Hepatocyte (in vitro differentiated cells): ENCODE measurements around the gene MTA3. TPM values are rescaled to one million over a fixed set of nuclear protein-coding genes. Genes with fewer than 3 reads are reported as not detected.
A peak's percentile ranks its signal among the peaks of the same experiment; 100 is the strongest.

Source experiments
- DNase-seq: peaks from one replicate; pipeline ENCODE4 v3.0.0-alpha.2; 2016; ENCODE audit warnings: low spot score
- H2AFZ ChIP-seq: fragments of 200-600 bp; sonication (generic); 2 replicates; pipeline ENCODE4 v1.6.0; 2016; ENCODE audit warnings: antibody characterized with exemption, mild to moderate bottlenecking
- H3K27ac ChIP-seq: fragments of 200-600 bp; sonication (generic); 2 replicates; pipeline ENCODE4 v1.5.1; 2016; ENCODE audit warnings: mild to moderate bottlenecking
- H3K27me3 ChIP-seq: fragments of 200-600 bp; sonication (generic); 2 replicates; pipeline ENCODE4 v1.6.1; 2016
- H3K36me3 ChIP-seq: fragments of 200-600 bp; sonication (generic); replicated peaks from 2 replicates; pipeline ENCODE4 v1.5.1; 2016; ENCODE audit warnings: low read depth; ENCODE audit not compliant: insufficient read depth
- H3K4me1 ChIP-seq: fragments of 200-600 bp; sonication (generic); 2 replicates; pipeline ENCODE4 v1.5.1; 2016; ENCODE audit warnings: mild to moderate bottlenecking, moderate library complexity; ENCODE audit not compliant: insufficient read depth
- H3K4me2 ChIP-seq: fragments of 200-600 bp; sonication (generic); 2 replicates; pipeline ENCODE4 v1.6.0; 2016
- H3K4me3 ChIP-seq: fragments of 200-600 bp; sonication (generic); 2 replicates; pipeline ENCODE4 v1.5.1; 2016; ENCODE audit warnings: mild to moderate bottlenecking
- H3K79me2 ChIP-seq: fragments of 200-600 bp; sonication (generic); 2 replicates; pipeline ENCODE4 v1.6.0; 2017; ENCODE audit warnings: mild to moderate bottlenecking
- H3K9me2 ChIP-seq: fragments of 200-600 bp; sonication (generic); replicated peaks from 2 replicates; pipeline ENCODE4 v1.6.0; 2017; ENCODE audit warnings: mild to moderate bottlenecking; ENCODE audit not compliant: insufficient read depth
- H3K9me3 ChIP-seq: fragments of 200-600 bp; sonication (generic); 2 replicates; pipeline ENCODE4 v1.5.1; 2016; ENCODE audit warnings: low read depth, mild to moderate bottlenecking
- H4K20me1 ChIP-seq: fragments of 200-600 bp; sonication (generic); 2 replicates; pipeline ENCODE4 v1.6.0; 2016; ENCODE audit warnings: mild to moderate bottlenecking; ENCODE audit not compliant: insufficient read depth, poor library complexity, severe bottlenecking
- EZH2 ChIP-seq: fragments of 200-600 bp; sonication (generic); IDR thresholded peaks from 2 replicates; pipeline ENCODE4 v1.6.1; 2016; ENCODE audit warnings: antibody characterized with exemption, mild to moderate bottlenecking, borderline replicate concordance
- EZH2phosphoT487 ChIP-seq: fragments of 200-600 bp; sonication (generic); IDR thresholded peaks from one replicate; pipeline ENCODE4 v1.6.1; 2018; ENCODE audit warnings: antibody characterized with exemption, mild to moderate bottlenecking, low read depth, moderate library complexity; ENCODE audit not compliant: unreplicated experiment, severe bottlenecking
- WGBS: methylation state at CpG from one replicate; pipeline ENCODE4 v1.1.6; 2016; ENCODE audit warnings: low lambda C conversion rate; ENCODE audit errors: missing lambda C conversion rate; 5-methylcytosine and 5-hydroxymethylcytosine counted together
- polyA plus RNA-seq: library from polyadenylated mRNA; unstranded; fragments of >200 nt; fragmentation: Nextera tagmentation; extraction: Ambion mirVana; gene quantifications from 2 replicates; pipeline ENCODE4 v1.2.1, GENCODE V29; 2016
- total RNA-seq: library from RNA; depleted of rRNA; stranded (reverse); fragments of >200 nt; gene quantifications from 2 replicates; pipeline ENCODE4 v1.2.3, GENCODE V29; 2014
- TF ChIP-seq, protein P1 (sequence below): fragments of 200-600 bp; sonication (generic); IDR thresholded peaks from 2 replicates; pipeline ENCODE4 v1.5.1; 2016; ENCODE audit warnings: antibody characterized with exemption, mild to moderate bottlenecking; ENCODE audit not compliant: poor library complexity

Gene MTA3
- total and polyA plus RNA-seq, 2 experiments from 2014 or later = 34.6 to 44.3 TPM

DNA sequence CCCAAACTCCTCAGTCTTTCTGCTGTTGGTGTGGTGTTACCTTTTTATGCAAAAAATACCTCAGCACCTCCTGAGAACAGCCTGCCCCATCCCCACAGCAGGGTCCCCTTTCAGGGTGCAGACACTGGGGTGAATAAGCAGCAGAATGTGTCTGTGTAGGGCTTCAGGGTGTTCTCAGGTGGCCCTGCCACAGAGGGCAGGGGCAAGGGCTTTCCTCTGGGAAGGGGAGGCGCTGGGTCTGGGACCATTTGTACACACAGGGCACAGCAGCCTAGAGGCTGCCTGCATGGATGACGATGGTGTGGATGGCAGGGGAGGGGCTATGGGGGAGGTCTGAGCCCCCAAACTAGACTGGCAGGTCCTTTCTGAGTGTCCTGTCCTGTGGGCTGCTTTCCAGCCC, 221.3 kb downstream of the MTA3 start:
- 95% methylated on average over 2 of the region's 2 CpGs for WGBS
- Histone ChIP-seq H3K79me2 (peaks cover 32% of the 10 kb centered on the region), H4K20me1 (no peaks in the 10 kb centered on the region), H3K27me3 (no peaks in the 10 kb centered on the region), H3K9me3 (no peaks in the 10 kb centered on the region), H3K4me1 (peaks cover 53% of the 10 kb centered on the region), H2AFZ (no peak overlapping the region), H3K9me2 (no peaks in the 10 kb centered on the region), H3K27ac (no peak overlapping the region), H3K36me3 (no peaks in the 10 kb centered on the region), H3K4me2 (no peak overlapping the region), H3K4me3 (no peak overlapping the region)
- TF ChIP-seq EZH2phosphoT487 = no peak
- TF ChIP-seq, protein P1, sequence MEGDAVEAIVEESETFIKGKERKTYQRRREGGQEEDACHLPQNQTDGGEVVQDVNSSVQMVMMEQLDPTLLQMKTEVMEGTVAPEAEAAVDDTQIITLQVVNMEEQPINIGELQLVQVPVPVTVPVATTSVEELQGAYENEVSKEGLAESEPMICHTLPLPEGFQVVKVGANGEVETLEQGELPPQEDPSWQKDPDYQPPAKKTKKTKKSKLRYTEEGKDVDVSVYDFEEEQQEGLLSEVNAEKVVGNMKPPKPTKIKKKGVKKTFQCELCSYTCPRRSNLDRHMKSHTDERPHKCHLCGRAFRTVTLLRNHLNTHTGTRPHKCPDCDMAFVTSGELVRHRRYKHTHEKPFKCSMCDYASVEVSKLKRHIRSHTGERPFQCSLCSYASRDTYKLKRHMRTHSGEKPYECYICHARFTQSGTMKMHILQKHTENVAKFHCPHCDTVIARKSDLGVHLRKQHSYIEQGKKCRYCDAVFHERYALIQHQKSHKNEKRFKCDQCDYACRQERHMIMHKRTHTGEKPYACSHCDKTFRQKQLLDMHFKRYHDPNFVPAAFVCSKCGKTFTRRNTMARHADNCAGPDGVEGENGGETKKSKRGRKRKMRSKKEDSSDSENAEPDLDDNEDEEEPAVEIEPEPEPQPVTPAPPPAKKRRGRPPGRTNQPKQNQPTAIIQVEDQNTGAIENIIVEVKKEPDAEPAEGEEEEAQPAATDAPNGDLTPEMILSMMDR = no peak
- no peak for TF ChIP-seq EZH2
- DNase-seq = no peak

DNA sequence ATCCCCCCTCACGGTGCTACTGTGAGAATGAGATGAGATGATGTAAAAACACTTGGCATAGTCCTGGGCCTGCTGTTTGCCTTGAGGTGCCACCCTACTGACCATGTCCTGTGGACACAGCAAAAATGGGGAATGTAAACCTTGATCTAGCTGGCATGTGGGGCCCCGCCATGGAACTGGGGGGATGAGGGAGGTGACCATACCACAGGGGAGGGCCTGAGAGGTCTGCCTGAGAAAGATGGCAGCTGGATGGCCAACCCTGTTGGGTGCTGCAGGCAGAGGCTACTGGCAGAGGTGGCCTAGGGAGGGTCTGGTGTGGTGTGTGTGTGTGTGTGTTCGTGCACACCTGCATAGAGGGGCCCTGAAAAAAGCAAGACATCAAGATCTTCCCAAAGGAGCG, 223.2 kb downstream of the MTA3 start:
- H3K36me3 ChIP-seq = no peaks in the 10 kb centered on the region
- H4K20me1 ChIP-seq = no peaks in the 10 kb centered on the region
- 83% methylated on average over 4 of the region's 4 CpGs for WGBS
- TF ChIP-seq, protein P1 = no peak
- no peak for TF ChIP-seq EZH2
- TF ChIP-seq EZH2phosphoT487 = no peak
- peaks cover 48% of the 10 kb centered on the region for H3K4me1 ChIP-seq
- H3K79me2 ChIP-seq = peaks cover 41% of the 10 kb centered on the region
- no peaks in the 10 kb centered on the region for H3K27me3 ChIP-seq
- no peaks in the 10 kb centered on the region for H3K9me3 ChIP-seq
- no peaks in the 10 kb centered on the region for H3K9me2 ChIP-seq
- H3K4me2 ChIP-seq = peak overlapping the region; percentile 82
- DNase-seq = no peak
- peak overlapping the region; percentile 100 for H3K27ac ChIP-seq
- peak overlapping the region; percentile 94 for H2AFZ ChIP-seq
- H3K4me3 ChIP-seq = peak overlapping the region; percentile 47

DNA sequence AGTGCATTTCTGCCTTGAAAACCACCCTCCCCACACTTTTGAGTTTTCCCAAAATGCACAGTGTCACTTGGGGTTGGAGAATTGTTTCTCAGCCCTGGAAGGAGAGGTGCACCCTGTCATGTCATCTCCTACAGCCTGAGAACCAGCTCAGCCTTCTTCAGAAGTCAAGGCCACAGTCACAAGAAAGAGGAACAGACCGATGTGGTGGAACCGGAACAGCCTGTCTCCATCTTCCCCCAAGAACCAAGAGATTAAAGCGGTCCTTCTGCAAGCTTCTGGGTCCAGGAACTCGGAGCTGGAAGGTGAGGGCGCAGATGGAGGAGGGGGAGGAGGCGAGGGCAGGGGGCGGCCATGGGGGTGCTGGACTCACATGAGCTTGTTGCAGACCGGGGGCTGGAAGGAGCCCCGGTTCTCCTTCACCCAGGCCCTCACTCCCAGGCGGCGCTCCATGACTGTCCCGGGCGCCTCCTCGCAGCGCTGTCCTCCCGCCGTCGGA, 223.7 kb downstream of the MTA3 start:
- H3K4me3 ChIP-seq = peak overlapping the region; percentile 47
- no peak for DNase-seq
- H3K9me2 ChIP-seq = no peaks in the 10 kb centered on the region
- 15% methylated on average over 8 of the region's 18 CpGs for WGBS
- H3K36me3 ChIP-seq = no peaks in the 10 kb centered on the region
- peak overlapping the region; percentile 94 for H2AFZ ChIP-seq
- peaks cover 41% of the 10 kb centered on the region for H3K79me2 ChIP-seq
- TF ChIP-seq, protein P1 = no peak
- TF ChIP-seq EZH2phosphoT487 (no peak), EZH2 (no peak)
- peaks cover 45% of the 10 kb centered on the region for H3K4me1 ChIP-seq
- H3K27me3 ChIP-seq = no peaks in the 10 kb centered on the region
- no peaks in the 10 kb centered on the region for H3K9me3 ChIP-seq
- no peaks in the 10 kb centered on the region for H4K20me1 ChIP-seq
- peak overlapping the region; percentile 82 for H3K4me2 ChIP-seq
- peak overlapping the region; percentile 100 for H3K27ac ChIP-seq
